ENCODE results near the gene ZNF799. TPM values are rescaled to one million over a fixed set of nuclear protein-coding genes. Genes with fewer than 3 reads are reported as not detected.

Gene ZNF799
- total RNA-seq, result 2.0 and 2.1 TPM in 2 replicates

DNA sequence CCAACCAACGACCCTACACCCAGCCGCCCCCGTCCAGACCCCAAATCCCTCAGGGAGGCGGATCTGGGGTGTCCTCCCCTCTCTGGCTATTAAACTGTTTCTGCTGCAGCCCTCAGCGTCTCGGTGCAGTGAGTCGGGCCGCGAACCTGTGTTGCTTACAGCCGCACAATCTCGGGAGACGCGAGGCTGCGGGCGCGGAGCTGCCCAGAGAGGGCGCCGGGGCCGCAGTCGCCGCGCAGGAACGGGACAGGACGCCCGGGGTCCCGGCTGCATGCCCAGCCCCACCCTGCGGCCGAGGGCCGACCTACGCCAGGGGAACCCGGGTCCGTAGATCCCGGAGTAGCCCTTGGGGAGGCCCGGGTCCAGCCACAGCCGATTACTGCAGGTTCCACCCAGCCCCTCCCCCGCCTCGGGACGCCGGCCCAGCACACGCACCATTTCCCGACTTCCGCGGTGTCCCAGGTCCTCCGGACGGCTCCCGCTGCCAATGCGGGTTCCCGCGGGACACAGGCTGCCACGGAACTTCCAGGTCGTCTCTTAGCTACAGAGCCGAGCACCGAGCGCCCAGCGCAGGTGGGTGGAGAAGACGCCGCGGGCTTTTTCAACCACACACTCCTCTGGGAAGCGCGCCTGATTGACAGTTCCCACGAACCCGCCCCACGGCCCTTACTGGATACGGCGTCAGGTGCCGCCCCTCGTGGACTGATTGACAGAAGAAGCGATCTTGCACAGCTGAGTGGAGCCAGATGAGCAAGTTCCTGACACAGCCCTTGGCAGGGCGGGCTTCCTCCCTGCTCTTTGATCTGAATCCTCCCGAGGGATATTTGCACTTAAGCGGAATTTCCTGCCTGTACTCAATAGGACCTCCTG is at the start of gene ZNF799:
Gene ZNF799 (minus strand): TSS at position 639 of the 870 bp plus-strand sequence. CDS start 201 bp downstream, at position 438.

DNA sequence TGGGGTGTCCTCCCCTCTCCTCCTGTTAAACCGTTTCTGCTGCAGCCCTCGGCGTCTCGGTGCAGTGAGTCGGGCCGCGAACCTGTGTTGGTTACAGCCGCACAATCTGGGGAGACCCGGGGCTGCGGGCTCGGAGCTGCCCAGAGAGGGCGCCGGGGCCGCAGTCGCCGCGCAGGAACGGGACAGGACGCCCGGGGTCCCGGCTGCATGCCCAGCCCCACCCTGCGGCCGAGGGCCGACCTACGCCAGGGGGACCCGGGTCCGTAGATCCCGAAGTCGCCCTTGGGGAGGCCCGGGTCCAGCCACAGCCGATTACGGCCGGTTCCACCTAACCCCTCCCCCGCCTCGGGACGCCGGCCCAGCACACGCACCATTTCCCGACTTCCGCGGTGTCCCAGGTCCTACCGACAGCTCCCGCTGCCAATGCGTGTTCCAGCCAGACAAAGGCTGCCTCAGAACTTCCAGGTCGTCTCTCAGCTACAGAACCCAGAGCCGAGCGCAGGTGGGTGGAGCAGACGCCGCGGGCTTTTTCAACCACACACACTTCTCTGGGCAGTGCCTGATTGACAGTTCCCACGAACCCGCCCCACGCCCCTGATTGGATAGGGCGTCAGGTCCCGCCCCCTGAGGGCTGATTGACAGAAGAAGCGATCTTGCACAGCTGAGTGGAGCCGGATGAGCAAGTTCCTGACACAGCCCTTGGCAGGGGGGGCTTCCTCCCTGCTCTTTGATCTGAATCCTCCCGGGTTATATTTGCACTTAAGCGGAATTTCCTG is 39.7 kb upstream of the ZNF799 start, which contains the start of gene ZNF443:
Gene ZNF443 (minus strand): TSS at position 481 of the 776 bp plus-strand sequence. CDS start 107 bp downstream, at position 374.

DNA sequence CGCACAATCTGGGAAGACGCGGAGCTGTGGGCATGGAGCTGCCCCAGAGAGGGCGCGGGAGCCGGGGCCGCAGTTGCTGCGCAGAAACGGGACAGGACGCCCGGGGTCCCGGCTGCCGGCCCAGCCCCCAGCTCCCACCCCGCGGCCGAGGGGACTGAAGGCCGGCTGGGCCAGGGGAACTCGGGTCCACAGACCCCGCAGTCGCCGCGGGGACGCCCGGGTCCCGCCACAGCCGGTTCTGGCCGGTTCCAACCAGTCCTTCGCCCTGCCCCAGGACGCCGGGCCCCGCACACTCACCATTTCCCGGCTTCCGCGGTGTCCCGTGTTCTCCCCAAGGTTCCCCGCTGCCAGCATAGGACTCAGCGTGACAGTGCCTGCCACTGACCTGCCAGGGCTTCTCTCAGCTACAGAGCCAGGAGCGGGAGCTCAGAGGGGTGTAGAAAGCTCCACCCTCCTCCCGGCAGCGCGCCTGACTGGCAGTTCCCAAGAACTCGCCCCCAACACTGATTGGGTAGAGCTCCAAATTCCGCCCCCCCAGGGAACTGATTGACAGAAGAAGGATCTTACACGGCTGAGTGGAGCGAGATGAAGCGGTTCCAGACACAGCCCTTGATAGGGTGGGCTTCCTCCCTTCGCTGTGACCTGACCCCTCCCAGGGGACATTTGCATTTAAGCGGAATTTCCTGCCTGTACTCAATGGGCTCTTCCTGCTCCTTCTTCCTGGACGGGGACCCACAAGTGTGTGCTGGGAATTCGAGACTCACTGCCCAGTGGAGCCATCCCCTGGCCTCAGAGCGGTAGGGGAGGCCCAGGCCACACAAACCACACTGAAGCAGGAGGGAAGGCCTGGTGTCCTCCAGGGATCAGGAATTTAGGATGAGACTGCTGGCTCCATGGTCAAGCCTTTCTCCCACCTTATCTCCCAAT is 35.6 kb downstream of the ZNF799 start, which contains the start of gene ZNF442:
Gene ZNF442 (minus strand): TSS at position 448 of the 927 bp plus-strand sequence. CDS start 2,052 bp downstream, outside the sequence.

Other genes with a start within 250 kb of the ZNF799 start
- gene ZNF625, start 244.5 kb downstream of the ZNF799 start, total RNA-seq, result 1.7 and 3.1 TPM in 2 replicates
- 1.8 and 2.7 TPM in 2 replicates for gene ZNF136, start 238.2 kb downstream of the ZNF799 start, total RNA-seq
- gene ZNF44, start 106.4 kb downstream of the ZNF799 start, total RNA-seq, result 3.2 and 5.1 TPM in 2 replicates
- 2.5 and 4.5 TPM in 2 replicates for gene ZNF563, start 67.6 kb downstream of the ZNF799 start, total RNA-seq
- 0.61 and 2.9 TPM in 2 replicates for gene ZNF442, start 35.6 kb downstream of the ZNF799 start, total RNA-seq
- 1.5 and 1.6 TPM in 2 replicates for gene ZNF443, start 39.8 kb upstream of the ZNF799 start, total RNA-seq
- gene ZNF709, start 83.5 kb upstream of the ZNF799 start, total RNA-seq, result 0.47 and 0.53 TPM in 2 replicates
- gene ZNF564, start 150.2 kb upstream of the ZNF799 start, total RNA-seq, result 2.6 and 3.9 TPM in 2 replicates
- 2.6 and 5.2 TPM in 2 replicates for gene ZNF490, start 209.5 kb upstream of the ZNF799 start, total RNA-seq
- gene ZNF791, start 209.6 kb upstream of the ZNF799 start, total RNA-seq, result 5.2 and 5.3 TPM in 2 replicates

Measured in hair follicular keratinocyte (primary cell).